Mesothelial cell of epicardium (in vitro differentiated cells): ENCODE data around the gene GNPTAB. TPM values are rescaled to one million over a fixed set of nuclear protein-coding genes. Genes with fewer than 3 reads are reported as not detected.

Experiments used
- DNase-seq, 2 experiments: peaks; one replicate each; pipeline ENCODE4 v3.0.0; 2021; ENCODE audit warnings: low spot score in 2 of 2; ENCODE audit not compliant: unreplicated experiment in 2 of 2
- H3K27ac Mint-ChIP-seq: 2 replicates; pipeline ENCODE4 v1.8.0; 2021; ENCODE audit warnings: mixed read lengths
- H3K27me3 Mint-ChIP-seq: 2 replicates; pipeline ENCODE4 v1.8.0; 2021; ENCODE audit warnings: low read depth, mixed read lengths
- H3K36me3 Mint-ChIP-seq: 2 replicates; pipeline ENCODE4 v1.8.0; 2021; ENCODE audit warnings: mixed read lengths
- H3K4me1 Mint-ChIP-seq: 2 replicates; pipeline ENCODE4 v1.8.0; 2021; ENCODE audit warnings: mixed read lengths
- H3K4me3 Mint-ChIP-seq: 2 replicates; pipeline ENCODE4 v1.8.0; 2021; ENCODE audit warnings: mild to moderate bottlenecking, moderate library complexity, mixed read lengths
- H3K9me3 Mint-ChIP-seq: 2 replicates; pipeline ENCODE4 v1.8.0; 2021; ENCODE audit warnings: mixed read lengths
- total RNA-seq: library from RNA; stranded (reverse); gene quantifications from 3 replicates; pipeline ENCODE4 v1.2.1, GENCODE V29; 2021
- TF ChIP-seq, protein P1 (sequence below): fragments of 200-600 bp; sonication (generic); IDR thresholded peaks from one replicate; pipeline ENCODE4 v1.5.0; 2021; ENCODE audit warnings: antibody characterized with exemption; ENCODE audit not compliant: unreplicated experiment

GNPTAB gene
- total RNA-seq, 1 donor from 2014 or later = 35.9 TPM

GRCh38 chr12:101829639-101830366 lies 956 bp downstream of the GNPTAB start:
- Mint-ChIP-seq H3K27me3 (no peaks in the 10 kb centered on the region), H3K36me3 (no peaks in the 10 kb centered on the region), H3K27ac (peak overlapping the region; percentile 90), H3K4me3 (peak overlapping the region; percentile 98), H3K9me3 (no peaks in the 10 kb centered on the region), H3K4me1 (peaks cover 11% of the 10 kb centered on the region)
- TF ChIP-seq, protein P1, sequence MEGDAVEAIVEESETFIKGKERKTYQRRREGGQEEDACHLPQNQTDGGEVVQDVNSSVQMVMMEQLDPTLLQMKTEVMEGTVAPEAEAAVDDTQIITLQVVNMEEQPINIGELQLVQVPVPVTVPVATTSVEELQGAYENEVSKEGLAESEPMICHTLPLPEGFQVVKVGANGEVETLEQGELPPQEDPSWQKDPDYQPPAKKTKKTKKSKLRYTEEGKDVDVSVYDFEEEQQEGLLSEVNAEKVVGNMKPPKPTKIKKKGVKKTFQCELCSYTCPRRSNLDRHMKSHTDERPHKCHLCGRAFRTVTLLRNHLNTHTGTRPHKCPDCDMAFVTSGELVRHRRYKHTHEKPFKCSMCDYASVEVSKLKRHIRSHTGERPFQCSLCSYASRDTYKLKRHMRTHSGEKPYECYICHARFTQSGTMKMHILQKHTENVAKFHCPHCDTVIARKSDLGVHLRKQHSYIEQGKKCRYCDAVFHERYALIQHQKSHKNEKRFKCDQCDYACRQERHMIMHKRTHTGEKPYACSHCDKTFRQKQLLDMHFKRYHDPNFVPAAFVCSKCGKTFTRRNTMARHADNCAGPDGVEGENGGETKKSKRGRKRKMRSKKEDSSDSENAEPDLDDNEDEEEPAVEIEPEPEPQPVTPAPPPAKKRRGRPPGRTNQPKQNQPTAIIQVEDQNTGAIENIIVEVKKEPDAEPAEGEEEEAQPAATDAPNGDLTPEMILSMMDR = no peak
- no peak for DNase-seq

- DNase-seq = no peak
- TF ChIP-seq, protein P1 = no peak
- H3K4me3 Mint-ChIP-seq = no peak overlapping the region
- H3K4me1 Mint-ChIP-seq = peaks cover 15% of the 10 kb centered on the region
- no peaks in the 10 kb centered on the region for H3K36me3 Mint-ChIP-seq
- no peaks in the 10 kb centered on the region for H3K27me3 Mint-ChIP-seq
- H3K27ac Mint-ChIP-seq = no peak overlapping the region
- H3K9me3 Mint-ChIP-seq = no peaks in the 10 kb centered on the region
These were observed 2.1 kb downstream of the GNPTAB start for GRCh38 chr12:101828463-101829196.

- Mint-ChIP-seq H3K4me1 (peaks cover 15% of the 10 kb centered on the region), H3K36me3 (no peaks in the 10 kb centered on the region), H3K27ac (no peak overlapping the region), H3K4me3 (no peak overlapping the region), H3K27me3 (no peaks in the 10 kb centered on the region), H3K9me3 (no peaks in the 10 kb centered on the region)
- TF ChIP-seq, protein P1 = no peak
- DNase-seq = no peak
These were observed 3.9 kb downstream of the GNPTAB start for GRCh38 chr12:101826766-101827368.

DNA sequence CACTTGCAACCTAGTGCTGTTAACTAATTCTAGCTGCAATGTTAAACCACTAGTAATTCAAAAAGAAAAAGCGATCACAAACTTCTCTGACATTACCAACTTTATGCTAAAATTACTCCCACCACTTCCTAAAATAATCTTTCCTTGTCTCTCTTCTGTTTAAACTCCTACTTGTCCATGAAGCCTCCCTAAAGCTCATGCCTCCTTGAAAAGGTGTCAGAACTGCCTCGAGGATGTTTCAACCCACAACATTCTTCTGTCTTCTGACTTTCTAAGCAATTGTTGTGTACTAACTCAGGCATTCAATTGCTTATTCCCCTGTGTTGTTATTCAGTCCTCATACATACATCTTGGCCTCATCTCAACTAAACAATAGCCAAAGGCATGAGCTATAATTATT lies 5.9 kb downstream of the GNPTAB start:
- TF ChIP-seq, protein P1 = no peak
- H3K4me3 Mint-ChIP-seq = no peak overlapping the region

GRCh38 chr12:101823891-101824290 lies 6.9 kb downstream of the GNPTAB start:
- Mint-ChIP-seq H3K9me3 (peaks cover 5% of the 10 kb centered on the region), H3K36me3 (peaks cover 4% of the 10 kb centered on the region), H3K27me3 (no peaks in the 10 kb centered on the region), H3K27ac (no peak overlapping the region), H3K4me1 (peaks cover 11% of the 10 kb centered on the region), H3K4me3 (no peak overlapping the region)
- TF ChIP-seq, protein P1 = peak; percentile 30
- DNase-seq = no peak

More for the DNA sequence above, 5.9 kb downstream of the GNPTAB start:
- DNase-seq = no peak
- Mint-ChIP-seq H3K36me3 (no peaks in the 10 kb centered on the region), H3K27ac (no peak overlapping the region), H3K27me3 (no peaks in the 10 kb centered on the region), H3K9me3 (no peaks in the 10 kb centered on the region), H3K4me1 (peaks cover 11% of the 10 kb centered on the region)
